Mesothelial cell of epicardium (in vitro differentiated cells): ENCODE results near the gene ARHGAP44. TPM values are rescaled to one million over a fixed set of nuclear protein-coding genes. Genes with fewer than 3 reads are reported as not detected.

Experiments used
- DNase-seq, 2 experiments: peaks; one replicate each; pipeline ENCODE4 v3.0.0; 2021; ENCODE audit warnings: low spot score in 2 of 2; ENCODE audit not compliant: unreplicated experiment in 2 of 2
- H3K27ac Mint-ChIP-seq: 2 replicates; pipeline ENCODE4 v1.8.0; 2021; ENCODE audit warnings: mixed read lengths
- H3K27me3 Mint-ChIP-seq: 2 replicates; pipeline ENCODE4 v1.8.0; 2021; ENCODE audit warnings: low read depth, mixed read lengths
- H3K36me3 Mint-ChIP-seq: 2 replicates; pipeline ENCODE4 v1.8.0; 2021; ENCODE audit warnings: mixed read lengths
- H3K4me1 Mint-ChIP-seq: 2 replicates; pipeline ENCODE4 v1.8.0; 2021; ENCODE audit warnings: mixed read lengths
- H3K4me3 Mint-ChIP-seq: 2 replicates; pipeline ENCODE4 v1.8.0; 2021; ENCODE audit warnings: mild to moderate bottlenecking, moderate library complexity, mixed read lengths
- H3K9me3 Mint-ChIP-seq: 2 replicates; pipeline ENCODE4 v1.8.0; 2021; ENCODE audit warnings: mixed read lengths
- CTCF ChIP-seq: fragments of 200-600 bp; sonication (generic); IDR thresholded peaks from one replicate; pipeline ENCODE4 v1.5.0; 2021; ENCODE audit warnings: antibody characterized with exemption; ENCODE audit not compliant: unreplicated experiment
- microRNA-seq: library from miRNA; unstranded; fragments of <30 nt; microRNA quantifications from one replicate; pipeline ENCODE4 v1.2.0, GENCODE V29; 2021; ENCODE audit warnings: inconsistent platforms, mixed read lengths
- total RNA-seq: library from RNA; stranded (reverse); gene quantifications from 3 replicates; pipeline ENCODE4 v1.2.1, GENCODE V29; 2021

Gene ARHGAP44
- total RNA-seq, 1 donor from 2014 or later = 11.7 TPM

GRCh38 chr17:13035420-13035819, 246.1 kb downstream of the ARHGAP44 start:
- no peak for DNase-seq
- H3K4me1 Mint-ChIP-seq = peaks cover 5% of the 10 kb centered on the region
- no peak overlapping the region for H3K27ac Mint-ChIP-seq
- H3K9me3 Mint-ChIP-seq = peaks cover 38% of the 10 kb centered on the region
- peaks cover 5% of the 10 kb centered on the region for H3K27me3 Mint-ChIP-seq
- H3K4me3 Mint-ChIP-seq = no peak overlapping the region
- TF ChIP-seq CTCF = no peak
- H3K36me3 Mint-ChIP-seq = peaks cover 10% of the 10 kb centered on the region

- H3K9me3 Mint-ChIP-seq = peaks cover 38% of the 10 kb centered on the region
- peaks cover 10% of the 10 kb centered on the region for H3K36me3 Mint-ChIP-seq
- H3K4me3 Mint-ChIP-seq = no peak overlapping the region
- no peak for TF ChIP-seq CTCF
- no peak for DNase-seq
- peaks cover under 1% of the 10 kb centered on the region for H3K4me1 Mint-ChIP-seq
- H3K27ac Mint-ChIP-seq = no peak overlapping the region
- H3K27me3 Mint-ChIP-seq = peaks cover 7% of the 10 kb centered on the region
These were observed 247.5 kb downstream of the ARHGAP44 start for GRCh38 chr17:13036751-13037150.

GRCh38 chr17:13038931-13039665, 249.8 kb downstream of the ARHGAP44 start:
- Mint-ChIP-seq H3K27me3 (peaks cover 8% of the 10 kb centered on the region), H3K36me3 (peaks cover 10% of the 10 kb centered on the region), H3K9me3 (peaks cover 36% of the 10 kb centered on the region), H3K4me3 (no peak overlapping the region), H3K4me1 (no peaks in the 10 kb centered on the region), H3K27ac (no peak overlapping the region)
- no peak for TF ChIP-seq CTCF
- no peak for DNase-seq

Small RNA genes within 50 kb of the gene (microRNA-seq; reads per million reads assigned to microRNA genes)
- gene MIR1269B = not detected

Other genes starting within 250 kb of the ARHGAP44 start
- gene MYOCD, start 123.6 kb upstream of the ARHGAP44 start, total RNA-seq = 10.3 to 13.0 TPM (median 11.4 TPM) in 3 replicates
- 67.3 to 69.8 TPM (median 69.3 TPM) in 3 replicates for gene ELAC2, start 228.5 kb downstream of the ARHGAP44 start, total RNA-seq